Common myeloid progenitor, CD34-positive (primary cell): ENCODE data around the gene ACOT13.
A peak's percentile ranks its signal among the peaks of the same experiment; 100 is the strongest.

ENCODE experiments used
- CTCF ChIA-PET: fragments of 350-600 bp; sonication (Branson Sonifier 250); formaldehyde crosslinking; loops from one replicate; lab custom pipeline; 2021; ENCODE audit warnings: antibody characterized with exemption; lab: Charles Lee
- POLR2A ChIA-PET: fragments of 350-600 bp; sonication (Branson Sonifier 250); formaldehyde crosslinking; loops from one replicate; lab custom pipeline; 2021; ENCODE audit warnings: antibody characterized with exemption; lab: Charles Lee
- DNase-seq, 3 donors: peaks; one replicate each; pipeline versions ENCODE4 v3.0.0 to v3.0.0-alpha.2; 2013
- H3K27ac ChIP-seq, 2 experiments: 1 replicate in 1 of 2; 2 replicates in 1 of 2; pipeline ENCODE4 v1.7.0; 2013; ENCODE audit warnings: inconsistent platforms in 2 of 2, low read length in 2 of 2, mild to moderate bottlenecking in 2 of 2, low read depth in 1 of 2, moderate library complexity in 1 of 2; ENCODE audit not compliant: severe bottlenecking in 2 of 2, insufficient read depth in 1 of 2, poor library complexity in 1 of 2
- H3K27me3 ChIP-seq, 5 experiments: replicated peaks in 2 of 5; 1 replicate in 3 of 5; 2 replicates in 2 of 5; pipeline versions ENCODE4 v1.6.1 to v1.7.0; 2013; ENCODE audit warnings: low read length in 4 of 5, mild to moderate bottlenecking in 2 of 5, moderate library complexity in 2 of 5, inconsistent platforms in 1 of 5; ENCODE audit not compliant: insufficient read depth in 5 of 5, control insufficient read depth in 4 of 5
- H3K36me3 ChIP-seq, 4 experiments: 1 replicate in 2 of 4; 2 replicates in 2 of 4; pipeline versions ENCODE4 v1.6.1 to v1.7.0; 2013; ENCODE audit warnings: low read length in 3 of 4, control low read depth in 1 of 4, mild to moderate bottlenecking in 1 of 4; ENCODE audit not compliant: control insufficient read depth in 4 of 4, insufficient read depth in 4 of 4
- H3K4me1 ChIP-seq, 4 experiments: 1 replicate in 3 of 4; 2 replicates in 1 of 4; pipeline versions ENCODE4 v1.6.1 to v1.7.1; 2013; ENCODE audit warnings: low read length in 3 of 4, mild to moderate bottlenecking in 3 of 4, control low read depth in 1 of 4, inconsistent platforms in 1 of 4, moderate library complexity in 1 of 4; ENCODE audit not compliant: control insufficient read depth in 4 of 4, insufficient read depth in 4 of 4; ENCODE audit errors: control extremely low read depth in 1 of 4
- H3K4me3 ChIP-seq, 7 experiments: 1 replicate in 4 of 7; 2 replicates in 3 of 7; pipeline versions ENCODE4 v1.5.1 to v1.7.0; 2013; ENCODE audit warnings: mild to moderate bottlenecking in 7 of 7, low read length in 6 of 7, moderate library complexity in 6 of 7, inconsistent platforms in 2 of 7, low read depth in 2 of 7, control low read depth in 1 of 7; ENCODE audit not compliant: insufficient read depth in 4 of 7, control insufficient read depth in 1 of 7; ENCODE audit errors: extremely low read depth in 1 of 7
- H3K9me3 ChIP-seq, 5 experiments: 1 replicate in 4 of 5; 2 replicates in 1 of 5; pipeline versions ENCODE4 v1.6.1 to v1.7.1; 2013; ENCODE audit warnings: low read length in 4 of 5, mild to moderate bottlenecking in 2 of 5, inconsistent platforms in 1 of 5, low read depth in 1 of 5, moderate library complexity in 1 of 5; ENCODE audit not compliant: control insufficient read depth in 4 of 5, insufficient read depth in 2 of 5; ENCODE audit errors: control extremely low read depth in 1 of 5
- WGBS: methylation state at CpG from one replicate; pipeline ENCODE4 v1.1.5; 2013; ENCODE audit not compliant: insufficient coverage; 5-methylcytosine and 5-hydroxymethylcytosine counted together

The ACOT13 gene

DNA sequence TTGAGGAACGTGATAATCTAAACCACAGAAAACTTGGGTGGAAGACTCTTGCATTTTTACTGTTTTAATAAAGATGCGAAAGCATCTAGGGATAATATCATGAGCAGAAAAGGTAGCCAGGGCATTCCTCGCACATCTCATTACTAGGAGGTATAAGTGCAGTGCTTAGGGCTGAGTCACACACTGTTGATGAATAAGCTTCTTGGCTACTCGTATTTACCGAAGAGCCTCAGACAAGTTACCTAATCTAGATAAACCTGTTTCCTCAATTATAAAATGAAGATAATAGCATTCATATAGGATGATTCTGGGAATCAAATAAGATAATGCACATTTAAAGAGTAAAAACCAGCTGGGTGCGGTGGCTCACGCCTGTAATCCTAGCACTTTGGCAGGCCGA, 20.1 kb upstream of the ACOT13 start:
- CTCF ChIA-PET, result interaction anchor here (1.0 to 1.6 kb wide), 4 partner anchors 49 to 67 kb away, joined by 3 to 7 read pairs (median 4); no protein-coding TSS in a partner anchor
- H3K36me3 ChIP-seq, result peaks cover 0 to 9% (median 2%) of the 10 kb centered on the region in 4 experiments

GRCh38 chr6:24648276-24648675, 18.6 kb upstream of the ACOT13 start:
- WGBS, result 100% methylated on average over 2 of the region's 5 CpGs
- POLR2A ChIA-PET, result no interaction called here
- CTCF ChIA-PET, result interaction anchor here (1.2 to 1.3 kb wide), 2 partner anchors 17 to 18 kb away, joined by 4 read pairs; partner anchors contain the start of genes ACOT13 and TDP2

More for the DNA sequence above, 20.1 kb upstream of the ACOT13 start:
- POLR2A ChIA-PET, result no interaction called here
- Histone ChIP-seq H3K4me1 (peaks cover 9 to 24% (median 17%) of the 10 kb centered on the region in 4 experiments), H3K27ac (no peak overlapping the region), H3K4me3 (peak overlapping the region in 2 of 7 experiments; percentile 73 to 85), H3K27me3 (peaks cover 0 to 25% (median 2%) of the 10 kb centered on the region in 5 experiments), H3K9me3 (no peaks in the 10 kb centered on the region)
- WGBS, result 84% methylated on average over 2 of the region's 8 CpGs
- peak in 1 of 3 donors; percentile 14 for DNase-seq

DNA sequence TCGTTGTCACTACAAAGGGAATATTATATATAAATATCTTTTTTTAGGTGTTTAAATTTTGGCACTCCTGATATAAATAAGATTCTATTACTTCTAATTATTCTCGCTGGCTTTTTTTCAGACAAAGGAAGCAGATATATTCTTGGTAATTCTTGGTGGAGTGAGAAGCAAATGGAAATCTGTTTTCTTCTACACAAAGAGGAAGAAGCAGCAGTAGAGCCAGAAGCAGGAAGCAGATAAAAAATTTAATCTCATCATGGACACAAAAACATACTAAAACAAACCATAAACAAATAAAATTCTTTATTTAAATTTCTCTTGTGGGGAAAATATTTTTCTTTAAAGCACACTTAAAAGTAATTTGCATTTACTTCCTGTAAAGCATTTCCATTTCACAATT, 17.2 kb upstream of the ACOT13 start:
- ChIA-PET POLR2A (interaction anchor here (0.6 kb wide), 1 partner anchor 66 kb away, joined by 3 read pairs; no protein-coding TSS in a partner anchor), CTCF (interaction anchor here (1.1 kb wide), 1 partner anchor 17 kb away, joined by 3 read pairs; the partner anchor contains the start of gene TDP2)
- no peak overlapping the region for H3K4me3 ChIP-seq
- peaks cover 4 to 30% (median 19%) of the 10 kb centered on the region in 4 experiments for H3K36me3 ChIP-seq
- no CpG with 5 or more reads among the region's 2 CpGs for WGBS
- DNase-seq, result peak in 2 of 3 donors; percentile 72 to 86
- peak overlapping the region; percentile 81 to 82 for H3K27ac ChIP-seq
- H3K9me3 ChIP-seq, result no peaks in the 10 kb centered on the region
- peaks cover 9 to 25% (median 17%) of the 10 kb centered on the region in 4 experiments for H3K4me1 ChIP-seq
- H3K27me3 ChIP-seq, result peaks cover 0 to 10% (median 0%) of the 10 kb centered on the region in 5 experiments

More at GRCh38 chr6:24648276-24648675, 18.6 kb upstream of the ACOT13 start:
- H3K27me3 ChIP-seq, result peaks cover 0 to 20% (median 2%) of the 10 kb centered on the region in 5 experiments
- DNase-seq, result no peak
- no peak overlapping the region for H3K4me3 ChIP-seq
- no peak overlapping the region for H3K27ac ChIP-seq
- peaks cover 3 to 23% (median 13%) of the 10 kb centered on the region in 4 experiments for H3K36me3 ChIP-seq
- peaks cover 9 to 24% (median 17%) of the 10 kb centered on the region in 4 experiments for H3K4me1 ChIP-seq
- no peaks in the 10 kb centered on the region for H3K9me3 ChIP-seq

DNA sequence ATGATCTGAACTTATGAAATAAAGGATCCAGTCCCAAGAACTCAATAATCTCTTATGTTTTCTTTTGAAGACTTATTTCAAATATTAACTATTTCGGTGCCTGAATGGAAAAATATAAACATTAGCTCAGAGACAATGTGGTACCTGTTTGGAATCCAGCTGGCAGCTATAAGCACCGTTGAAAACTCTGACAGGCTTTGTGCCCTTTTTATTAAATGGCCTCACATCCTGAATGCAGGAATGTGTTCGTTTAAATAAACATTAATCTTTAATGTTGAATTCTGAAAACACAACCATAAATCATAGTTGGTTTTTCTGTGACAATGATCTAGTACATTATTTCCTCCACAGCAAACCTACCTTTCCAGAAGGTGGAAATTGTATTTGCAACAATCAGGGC, 16.5 kb upstream of the ACOT13 start:
- ChIA-PET POLR2A (no interaction called here), CTCF (interaction anchor here (1.1 kb wide), 1 partner anchor 16 kb away, joined by 3 read pairs; the partner anchor contains the start of gene TDP2)
- H3K27me3 ChIP-seq, result peaks cover 0 to 3% (median 0%) of the 10 kb centered on the region in 5 experiments
- H3K4me3 ChIP-seq, result peak overlapping the region in 2 of 7 experiments; percentile 18 to 21
- H3K36me3 ChIP-seq, result peaks cover 4 to 30% (median 19%) of the 10 kb centered on the region in 4 experiments
- peaks cover 9 to 30% (median 21%) of the 10 kb centered on the region in 4 experiments for H3K4me1 ChIP-seq
- 0% methylated on average over 1 of the region's 3 CpGs for WGBS
- no peak for DNase-seq
- H3K9me3 ChIP-seq, result no peaks in the 10 kb centered on the region
- H3K27ac ChIP-seq, result peak overlapping the region; percentile 81 to 82

DNA sequence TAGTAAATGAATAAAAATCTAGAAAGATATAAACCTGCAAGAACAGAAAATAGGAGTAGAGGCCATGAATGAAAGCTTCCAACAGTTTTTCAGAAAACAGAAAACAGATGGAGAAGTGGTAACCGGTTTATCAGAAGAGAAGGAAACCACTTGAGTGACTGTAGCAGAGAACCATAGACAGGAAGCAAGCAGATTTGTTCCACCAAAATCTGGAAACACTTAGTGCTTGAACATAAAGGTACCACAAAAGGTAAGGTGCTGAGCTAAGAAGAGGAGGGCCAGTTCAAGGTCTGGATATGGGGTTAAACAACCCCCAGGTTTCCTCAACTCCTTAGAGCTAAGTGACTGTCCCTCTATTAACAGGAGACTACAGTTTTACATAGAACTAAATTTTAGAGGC, 11.7 kb upstream of the ACOT13 start:
- H3K27me3 ChIP-seq, result no peaks in the 10 kb centered on the region
- CTCF ChIA-PET, result interaction anchor here (0.8 to 1.4 kb wide), 3 partner anchors 10 to 160 kb away, joined by 3 to 5 read pairs (median 3); partner anchors contain the start of genes ACOT13, ALDH5A1 and TDP2
- no peak overlapping the region for H3K4me3 ChIP-seq
- POLR2A ChIA-PET, result interaction anchor here (1.7 kb wide), 1 partner anchor 11 kb away, joined by 5 read pairs; no protein-coding TSS in a partner anchor
- H3K27ac ChIP-seq, result no peak overlapping the region
- DNase-seq, result peak in 2 of 3 donors; percentile 45 to 61
- WGBS, result 0% methylated on average over 1 of the region's 1 CpG
- H3K4me1 ChIP-seq, result peaks cover 6 to 19% (median 11%) of the 10 kb centered on the region in 4 experiments
- H3K9me3 ChIP-seq, result no peaks in the 10 kb centered on the region
- peaks cover 7 to 41% (median 24%) of the 10 kb centered on the region in 4 experiments for H3K36me3 ChIP-seq

DNA sequence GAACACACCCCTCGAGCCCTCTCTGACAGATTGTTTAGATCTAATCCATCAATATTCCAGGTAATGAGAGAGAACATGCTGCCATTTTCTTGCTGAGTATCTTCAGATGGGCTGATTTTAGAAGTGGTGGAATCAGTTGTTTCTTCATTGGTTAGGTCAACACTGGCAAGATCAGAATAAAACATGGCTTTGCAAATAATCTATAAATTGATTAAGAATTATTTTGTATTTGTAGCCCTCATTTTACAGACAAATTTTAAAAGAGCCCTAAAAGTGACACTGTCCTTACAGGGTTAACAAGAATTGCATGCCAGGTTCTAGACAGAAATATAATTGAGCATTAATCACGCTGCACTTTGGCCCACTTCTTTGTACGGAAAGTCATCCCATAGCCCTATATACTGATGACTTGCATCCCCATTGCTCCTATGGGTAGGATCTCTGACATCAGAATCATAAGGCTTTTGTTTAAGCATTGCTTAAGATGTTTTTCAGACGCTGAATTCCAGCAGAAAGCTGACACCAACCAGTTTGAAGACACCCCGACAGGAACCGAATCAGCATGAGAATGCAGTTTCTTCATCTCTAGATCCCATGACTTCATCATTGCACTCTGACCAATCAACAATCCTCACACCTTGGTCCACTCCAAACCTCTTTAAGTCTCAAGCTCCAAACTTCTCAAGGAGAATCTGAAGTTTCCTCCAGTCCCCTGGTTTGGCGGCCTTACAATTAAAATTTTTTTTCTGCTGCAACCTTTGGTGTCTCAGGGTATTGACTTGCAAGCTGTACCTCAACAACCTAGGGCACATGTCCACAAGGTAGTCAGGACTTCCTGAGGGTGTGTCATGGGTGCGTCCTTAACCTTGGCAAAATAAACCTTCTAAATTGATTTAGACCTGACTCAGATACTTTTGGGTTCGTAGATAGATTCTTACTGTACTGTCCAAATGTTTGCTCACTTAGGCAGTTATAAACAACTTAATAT, 8.0 kb upstream of the ACOT13 start:
- ChIA-PET POLR2A (no interaction called here), CTCF (no interaction called here)
- Histone ChIP-seq H3K36me3 (peaks cover 9 to 29% (median 18%) of the 10 kb centered on the region in 4 experiments), H3K4me1 (peaks cover 0 to 12% (median 8%) of the 10 kb centered on the region in 4 experiments), H3K27me3 (no peaks in the 10 kb centered on the region), H3K9me3 (no peaks in the 10 kb centered on the region), H3K4me3 (no peak overlapping the region), H3K27ac (no peak overlapping the region)
- peak in 1 of 3 donors; percentile 31 for DNase-seq
- 85% methylated on average over 5 of the region's 9 CpGs for WGBS
